SIG-M5 (cell line): ENCODE results near the gene CELA1.

Source experiments
- DNase-seq: peaks from one replicate; lab custom pipeline; 2025; lab: John Stamatoyannopoulos, UW

CELA1 gene

DNA sequence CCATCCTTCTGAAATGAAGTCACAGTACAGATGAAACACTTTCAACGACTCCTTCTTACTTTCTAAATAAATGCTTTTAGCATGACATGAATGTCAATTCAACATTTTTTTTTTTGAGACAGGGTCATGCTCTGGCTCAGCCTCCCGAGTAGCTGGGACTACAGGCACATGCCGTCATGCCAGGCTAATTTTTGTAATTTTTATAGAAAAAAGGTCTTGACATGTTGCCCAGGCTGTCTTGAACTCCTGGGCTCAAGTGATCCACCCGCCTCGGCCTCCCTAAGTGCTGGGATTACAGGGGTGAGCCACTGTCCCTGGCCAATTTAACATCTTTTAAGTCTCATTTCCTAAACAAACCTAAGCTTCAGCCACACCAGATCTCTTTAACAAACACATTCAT, 28.4 kb upstream of the CELA1 start:
- no peak for DNase-seq

DNA sequence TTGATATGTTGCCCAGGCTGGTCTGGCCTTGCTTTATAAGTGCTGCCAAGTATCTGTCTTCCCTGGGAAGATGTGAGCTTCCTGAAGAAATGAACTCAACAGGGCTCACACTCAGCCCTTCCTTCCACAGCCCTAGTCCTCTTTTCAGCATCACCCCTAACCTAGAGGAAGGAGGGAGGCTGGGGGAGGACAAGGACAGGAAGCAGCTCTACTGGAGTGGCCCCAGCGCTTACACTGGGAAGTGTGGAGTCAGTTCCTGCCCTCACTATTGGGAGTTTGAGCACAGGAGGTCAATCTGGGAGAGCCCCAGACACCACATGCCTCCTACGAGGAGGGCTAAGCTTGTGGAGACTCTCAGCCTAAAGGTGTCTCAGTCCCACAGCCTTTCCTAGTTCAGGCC, 27.9 kb upstream of the CELA1 start:
- no peak for DNase-seq

DNA sequence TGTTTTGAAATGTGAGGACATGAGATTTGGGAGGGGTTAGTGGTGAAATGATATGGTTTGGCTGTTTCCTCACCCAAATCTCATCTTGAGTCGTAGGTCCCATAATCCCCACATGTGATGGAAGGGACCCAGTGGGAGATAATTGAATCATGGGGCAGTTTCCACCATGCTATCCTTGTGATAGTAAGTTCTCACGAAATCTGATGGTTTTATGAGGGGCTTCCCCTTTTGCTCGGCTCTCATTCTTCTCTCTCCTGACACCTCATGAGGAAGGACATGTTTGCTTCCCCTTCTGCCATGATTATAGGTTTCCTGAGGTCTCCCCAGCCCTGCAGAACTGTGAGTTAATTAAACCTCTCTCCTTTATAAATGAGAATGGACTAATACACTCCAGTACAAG, 26.7 kb upstream of the CELA1 start:
- DNase-seq: no peak

DNA sequence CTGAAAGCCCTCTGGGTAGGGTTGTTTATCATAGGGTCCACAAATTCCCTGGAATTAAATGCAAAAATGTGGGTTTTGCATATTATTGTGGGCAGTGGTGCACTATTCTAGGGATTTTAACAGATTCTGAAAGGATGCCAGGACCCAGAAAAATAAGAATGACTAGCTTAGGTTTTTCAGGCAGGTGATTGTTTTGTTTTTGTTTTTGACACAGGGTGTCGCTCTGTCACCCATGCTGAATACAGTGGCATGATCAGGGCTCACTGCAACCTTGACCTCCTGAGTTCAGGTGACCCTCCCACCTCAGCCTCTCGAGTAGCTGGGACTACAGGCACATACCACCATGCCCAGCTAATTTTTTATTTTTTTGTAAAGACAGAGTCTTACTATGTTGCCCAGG, 25.5 kb upstream of the CELA1 start:
- no peak for DNase-seq

DNA sequence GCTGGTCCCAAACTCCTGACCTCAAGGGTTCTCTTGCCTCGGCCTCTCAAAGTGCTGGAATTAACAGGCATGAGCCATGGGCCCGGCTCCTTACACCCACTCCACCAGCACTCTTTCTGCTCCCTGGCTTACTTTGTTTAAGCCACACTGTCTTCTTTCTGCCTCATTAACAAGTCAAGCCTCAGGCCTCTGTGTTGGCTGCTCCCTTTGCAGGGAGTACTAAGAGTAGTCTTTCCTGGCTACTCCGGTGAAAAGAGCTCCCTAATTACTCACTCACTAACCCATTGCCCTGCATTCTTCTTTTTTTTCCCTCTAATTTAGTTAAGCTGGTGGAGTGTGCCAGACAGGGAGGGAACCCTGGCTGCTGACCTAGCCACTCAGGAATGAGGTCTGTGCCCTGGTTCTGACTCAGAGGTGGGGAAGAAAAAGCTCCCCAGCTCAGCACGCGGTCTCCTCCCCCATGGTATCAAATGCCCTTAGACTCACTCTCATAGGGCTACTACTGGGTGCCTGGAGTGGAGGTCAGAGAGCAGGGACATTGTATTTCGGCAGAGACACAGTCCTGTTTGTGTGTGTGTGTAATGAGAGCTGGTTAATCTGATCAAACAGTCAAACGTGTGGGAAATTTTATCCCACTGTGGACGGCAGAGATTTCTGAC, 24.9 kb upstream of the CELA1 start:
- no peak for DNase-seq

DNA sequence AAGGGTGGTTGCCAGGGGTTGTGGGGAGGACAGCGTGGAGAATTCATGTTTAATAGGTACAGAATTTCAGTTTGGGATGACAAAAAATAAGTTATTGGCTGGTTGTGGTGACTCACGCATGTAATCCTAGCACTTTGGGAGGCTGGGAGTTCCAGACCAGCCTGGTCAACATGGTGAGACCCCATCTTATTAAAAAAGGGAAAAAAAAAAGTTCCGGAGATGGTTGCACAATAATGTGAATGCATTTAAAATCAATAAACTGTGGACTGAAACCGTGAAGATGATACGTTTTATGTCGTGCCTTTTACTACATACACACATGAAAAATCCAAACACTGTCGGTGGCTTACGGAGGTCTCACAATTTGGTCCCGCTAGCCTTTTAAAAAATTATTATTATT, 24.2 kb upstream of the CELA1 start:
- no peak for DNase-seq

DNA sequence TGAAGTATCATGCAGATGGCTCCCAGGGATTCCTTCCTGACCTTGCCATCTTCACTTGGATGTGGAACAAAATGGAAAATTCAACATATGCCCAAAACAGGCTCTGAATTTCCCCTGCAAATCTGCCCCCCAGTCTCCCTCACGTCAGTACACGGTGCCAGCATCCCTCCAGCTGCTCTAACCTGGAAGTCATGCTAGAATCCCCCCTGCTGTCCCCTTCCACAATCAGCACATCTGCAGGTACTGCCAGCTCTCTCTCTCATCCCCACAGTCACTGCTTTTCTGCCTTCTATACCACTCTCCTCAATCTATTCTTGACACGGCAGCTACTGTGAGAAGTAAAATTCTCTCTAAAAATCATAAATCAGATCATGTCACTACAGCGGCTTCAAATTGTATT, 23.1 kb upstream of the CELA1 start:
- DNase-seq: no peak

DNA sequence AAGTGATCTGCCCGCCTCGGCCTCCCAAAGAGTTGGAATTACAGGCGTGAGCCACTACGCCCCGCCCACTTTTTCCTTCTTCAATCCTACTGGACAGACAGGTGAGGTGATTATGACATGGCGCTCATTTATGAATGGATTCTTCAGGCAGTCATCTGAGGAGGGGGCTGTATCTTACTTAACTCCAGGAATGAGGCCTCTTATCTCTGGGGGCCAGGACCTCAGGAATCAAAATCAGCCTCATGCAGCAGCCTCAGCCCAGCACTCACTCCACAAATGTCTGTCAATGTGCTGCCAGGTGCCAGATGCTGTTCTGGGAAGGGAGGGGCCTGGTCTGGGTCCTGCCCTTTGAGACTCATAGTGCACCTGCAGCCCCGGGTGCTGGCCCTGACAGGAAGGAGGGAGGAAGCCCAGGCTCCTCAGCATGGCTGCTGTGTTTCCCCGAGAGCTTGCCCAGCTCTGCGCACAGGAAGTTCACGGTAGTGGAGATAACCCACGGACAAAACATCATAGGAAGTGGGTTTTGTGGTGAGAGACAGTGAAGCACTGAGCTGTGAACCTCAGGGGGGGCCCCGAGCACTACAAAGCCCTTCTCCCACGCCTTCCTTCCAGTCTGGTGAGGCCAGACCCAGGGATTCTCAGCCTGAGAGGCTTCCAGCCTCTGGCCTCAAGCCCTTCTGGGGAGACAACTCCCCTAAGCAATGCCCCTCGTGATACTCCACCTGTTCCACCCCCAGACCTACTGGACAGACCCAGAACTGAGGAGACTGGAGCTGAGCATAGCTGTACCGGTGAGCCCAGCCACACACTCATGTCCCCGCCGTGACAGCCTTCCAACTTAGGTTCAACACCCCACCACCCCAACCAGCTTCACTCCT, 22.4 kb upstream of the CELA1 start:
- peak; percentile 58 for DNase-seq

DNA sequence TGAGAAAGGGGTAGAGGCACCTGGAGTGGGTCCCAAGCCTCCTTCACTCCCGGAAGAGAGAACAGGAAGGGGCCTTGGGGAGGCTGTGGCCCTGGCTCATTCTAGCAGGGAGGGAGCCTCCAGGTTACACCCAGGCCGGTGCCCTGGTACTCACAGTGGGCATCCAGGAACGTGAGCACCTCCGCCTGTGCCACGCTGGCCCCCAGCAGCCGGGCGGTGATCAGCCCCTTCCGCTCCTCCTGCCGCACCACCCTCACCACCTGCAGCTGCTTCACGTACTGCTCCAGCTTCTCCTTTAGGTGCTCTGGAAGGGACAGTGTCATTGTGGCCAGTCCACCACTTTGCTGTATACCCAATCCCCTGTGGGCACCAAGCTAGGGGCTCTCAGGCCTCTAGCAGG, 18.8 kb upstream of the CELA1 start:
- DNase-seq: no peak

DNA sequence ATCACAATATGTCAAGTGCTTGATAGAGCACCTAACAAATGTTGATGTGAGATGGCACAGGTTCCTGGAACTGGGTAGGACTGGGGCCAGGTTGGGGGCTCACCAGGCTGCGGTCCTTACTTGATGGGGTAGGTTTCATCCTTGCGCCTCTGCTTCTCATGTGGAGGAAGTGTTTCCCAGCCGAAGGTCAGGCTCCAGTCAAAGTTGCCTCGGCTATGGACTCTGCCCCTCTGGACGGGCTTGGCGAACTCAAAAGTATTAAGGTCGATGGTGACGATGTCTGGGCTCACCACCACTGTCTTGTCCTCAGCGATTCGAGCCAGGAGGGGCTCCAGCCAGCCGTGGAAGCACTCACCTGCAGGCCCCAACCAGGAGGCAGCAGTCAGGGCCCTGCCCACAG, 17.5 kb upstream of the CELA1 start:
- DNase-seq: no peak

DNA sequence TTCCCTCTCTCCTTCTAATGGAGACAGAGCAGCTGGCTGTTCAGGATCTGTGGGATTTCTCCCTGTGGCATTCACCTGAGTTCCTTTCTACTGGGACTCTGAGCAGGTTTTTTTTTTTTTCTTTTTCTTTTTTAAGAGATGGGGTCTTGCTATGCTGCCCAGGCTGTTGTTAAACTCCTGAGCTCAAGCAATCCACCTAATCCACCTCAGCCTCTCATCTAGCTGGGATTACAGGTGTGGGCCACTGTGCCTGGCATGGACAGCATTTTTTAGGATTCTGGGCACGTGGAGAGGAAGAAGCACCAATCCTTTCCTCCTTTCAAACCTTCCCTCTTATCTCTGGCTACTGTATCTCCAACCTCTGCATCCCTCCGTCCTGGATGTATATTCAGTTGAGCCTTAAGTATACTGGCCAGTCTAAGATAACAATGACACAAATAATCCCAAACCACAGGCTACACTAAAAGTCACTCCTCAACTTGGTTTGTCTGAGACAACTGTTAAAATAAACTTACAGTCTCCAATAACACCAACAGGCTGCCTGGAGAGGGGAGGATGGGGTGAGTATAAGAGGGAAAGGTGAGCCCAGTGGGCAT, 16.4 kb upstream of the CELA1 start:
- no peak for DNase-seq

DNA sequence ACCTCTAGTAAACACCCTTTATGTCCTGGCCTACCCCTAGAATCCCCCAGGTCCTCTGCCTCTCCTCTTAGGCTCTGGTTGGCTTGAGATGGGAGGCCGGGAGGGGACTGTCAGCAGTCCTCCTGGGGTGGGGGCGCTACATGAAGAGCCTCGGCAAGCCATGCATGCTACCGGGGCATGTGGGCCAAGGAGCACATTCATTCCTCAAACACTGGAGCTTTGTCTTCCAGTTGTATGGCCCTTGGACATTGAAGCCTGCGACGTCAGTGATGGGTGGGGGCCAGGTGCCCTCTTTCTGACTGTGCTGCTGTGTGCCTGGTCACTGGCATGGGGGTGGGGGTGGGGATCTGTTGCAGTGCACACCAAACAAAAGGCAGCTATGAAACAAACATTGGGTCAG, 15.8 kb upstream of the CELA1 start:
- no peak for DNase-seq

DNA sequence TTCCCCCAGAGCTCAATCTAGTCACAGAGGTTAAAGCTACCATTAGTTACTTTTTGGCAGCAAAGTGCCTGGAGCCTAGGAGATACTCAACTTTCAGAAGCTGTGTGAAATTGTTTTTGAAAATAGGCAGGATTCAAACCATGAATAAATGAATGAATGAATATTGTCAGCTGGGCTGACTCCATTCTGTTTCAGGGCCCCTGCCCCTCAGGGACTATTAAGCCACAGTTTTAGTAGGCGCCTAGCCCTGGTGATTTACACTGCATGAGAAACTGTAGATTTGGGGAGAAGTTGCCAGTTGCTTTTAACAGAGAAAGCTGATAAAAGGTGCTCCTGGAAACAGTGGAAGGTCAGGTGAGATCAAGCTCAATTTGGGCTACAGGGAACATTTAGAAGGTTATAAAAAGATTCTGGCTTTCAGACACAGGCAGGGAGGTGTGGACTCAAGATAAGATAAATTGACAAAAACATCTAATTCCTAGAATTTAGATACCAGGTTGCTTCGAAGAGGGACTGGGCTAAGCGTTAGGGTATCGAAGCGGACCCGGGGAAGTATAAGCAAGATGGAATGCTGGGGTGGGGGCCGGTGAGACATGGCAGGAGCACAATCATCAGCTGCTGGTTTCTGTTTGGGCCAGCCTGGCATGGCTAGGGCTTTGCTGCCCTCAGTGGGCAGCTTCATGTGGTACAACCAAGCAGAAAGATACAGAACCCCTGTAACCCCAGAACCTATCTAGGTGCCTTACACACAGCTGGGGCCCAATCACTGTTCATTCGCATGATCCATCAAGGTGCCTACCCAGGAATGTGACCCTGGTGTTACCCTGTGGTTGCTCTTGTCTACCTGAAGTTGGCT, 14.9 kb upstream of the CELA1 start:
- no peak for DNase-seq

DNA sequence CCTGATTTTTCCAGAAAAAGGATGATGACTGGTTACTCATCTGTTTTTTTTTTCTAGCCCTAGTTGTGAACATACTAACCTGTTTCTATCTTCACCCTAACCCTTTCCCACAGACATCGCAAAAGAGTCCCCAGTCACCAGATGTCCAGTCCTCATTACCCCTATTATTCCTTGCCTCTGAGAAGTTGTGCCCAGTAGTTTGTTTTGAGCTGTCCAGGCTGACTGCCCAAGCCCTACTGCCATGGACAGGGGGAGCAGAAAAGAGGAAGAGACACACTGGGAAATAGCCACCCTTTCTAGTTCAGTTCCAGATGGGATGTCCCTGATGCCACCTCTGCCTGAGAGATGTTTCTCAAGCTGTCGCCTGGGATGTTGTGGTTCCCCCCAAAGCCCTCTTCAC, 13.8 kb upstream of the CELA1 start:
- DNase-seq: no peak

DNA sequence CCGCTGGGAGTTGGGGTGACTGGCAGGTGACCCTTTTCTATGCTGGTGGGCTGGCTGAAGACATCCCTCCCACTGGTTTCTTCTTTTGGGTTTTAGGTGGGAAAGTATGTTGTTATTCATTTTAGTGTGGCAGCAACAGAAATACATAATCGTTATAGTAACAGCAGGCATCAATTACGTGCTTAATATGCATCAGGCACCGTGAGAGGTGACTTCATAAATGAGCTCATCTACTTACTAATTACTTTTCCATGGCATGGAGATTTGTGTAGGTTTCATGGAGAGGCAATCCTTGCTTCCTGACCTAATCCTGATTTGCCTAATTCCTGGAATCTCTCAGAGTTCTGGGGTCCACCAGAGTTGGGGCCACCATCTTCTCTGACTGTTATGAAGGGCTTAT, 13.4 kb upstream of the CELA1 start:
- DNase-seq: no peak

DNA sequence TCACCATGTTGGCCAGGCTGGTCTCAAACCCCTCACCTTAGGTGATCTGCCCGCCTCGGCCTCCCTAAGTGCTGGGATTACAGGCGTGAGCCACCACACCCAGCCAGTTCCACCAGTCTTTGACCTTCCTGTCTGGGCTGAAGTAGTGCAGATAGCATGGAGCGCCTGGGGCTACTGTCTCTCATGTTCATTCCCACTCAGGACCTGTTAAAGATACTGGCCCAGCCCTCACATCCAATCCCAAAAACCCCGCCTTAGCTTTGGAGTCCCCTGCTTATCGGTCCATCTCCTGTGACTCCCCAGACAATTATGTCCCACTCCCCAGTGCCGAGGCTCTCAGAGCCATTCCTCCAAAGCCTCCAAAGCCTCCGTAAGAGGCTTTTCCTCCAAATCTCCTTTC, 12.0 kb upstream of the CELA1 start:
- no peak for DNase-seq

DNA sequence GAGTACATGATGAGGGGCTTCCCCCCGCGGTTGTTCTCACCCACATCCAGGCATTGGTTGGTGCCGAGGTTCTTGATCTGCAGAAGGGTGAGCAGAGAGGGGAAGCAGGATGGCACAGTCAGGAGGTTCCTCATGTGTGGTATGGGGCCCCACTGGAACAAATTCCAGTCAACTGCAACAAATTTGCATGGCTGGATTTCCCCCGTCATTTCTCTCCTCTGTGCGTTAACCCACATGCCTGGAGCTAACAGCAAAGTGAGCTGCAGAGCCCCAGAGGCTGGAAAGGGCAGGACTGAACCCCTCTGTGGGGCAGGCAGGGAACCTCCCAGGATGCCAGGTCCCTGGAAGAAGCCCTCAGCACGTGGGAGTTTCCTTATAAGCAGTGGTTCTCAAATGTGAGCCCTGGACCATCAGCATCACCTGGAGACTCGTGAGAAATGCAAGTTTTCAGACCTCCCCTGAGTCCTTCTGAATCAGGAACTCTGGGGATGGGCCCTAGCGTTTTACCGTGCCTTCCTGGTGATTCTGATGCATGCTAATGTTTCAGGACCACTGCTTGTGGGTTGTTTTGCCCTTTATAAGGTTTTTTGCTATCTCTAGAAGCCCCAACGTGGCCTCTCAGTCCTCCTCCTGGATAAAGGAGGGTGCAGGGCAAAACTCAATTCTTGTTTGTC, 11.0 kb upstream of the CELA1 start:
- no peak for DNase-seq

DNA sequence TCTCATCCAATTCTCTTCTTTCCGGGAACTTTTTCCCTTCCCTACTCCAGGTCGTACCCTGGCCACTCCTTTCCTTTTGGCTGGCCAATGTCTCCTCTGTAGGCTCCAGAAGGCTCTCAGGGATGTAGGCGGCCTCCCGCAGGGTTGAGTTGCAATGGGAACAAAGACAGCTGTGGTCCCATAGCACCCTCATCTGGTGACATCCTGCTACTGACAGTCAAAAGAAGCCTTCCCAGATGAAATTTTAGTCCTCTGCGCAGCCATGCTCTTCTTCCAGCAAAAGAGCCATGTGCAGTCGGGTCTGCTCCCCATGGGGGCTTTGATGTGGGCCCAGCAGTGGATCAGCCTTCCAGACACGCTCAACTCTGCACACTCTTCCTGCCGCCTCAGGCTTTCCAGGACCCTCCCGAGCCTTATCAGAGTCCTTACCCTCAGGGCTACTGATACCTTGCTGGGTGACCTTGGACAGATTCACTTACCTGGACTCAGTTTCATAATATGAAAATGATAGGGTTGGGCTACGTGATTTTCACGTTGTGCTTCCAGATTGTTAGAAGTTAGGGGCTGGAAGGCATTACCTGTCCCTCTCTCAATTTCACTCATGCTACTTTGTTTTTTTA, 5.5 kb upstream of the CELA1 start:
- no peak for DNase-seq

DNA sequence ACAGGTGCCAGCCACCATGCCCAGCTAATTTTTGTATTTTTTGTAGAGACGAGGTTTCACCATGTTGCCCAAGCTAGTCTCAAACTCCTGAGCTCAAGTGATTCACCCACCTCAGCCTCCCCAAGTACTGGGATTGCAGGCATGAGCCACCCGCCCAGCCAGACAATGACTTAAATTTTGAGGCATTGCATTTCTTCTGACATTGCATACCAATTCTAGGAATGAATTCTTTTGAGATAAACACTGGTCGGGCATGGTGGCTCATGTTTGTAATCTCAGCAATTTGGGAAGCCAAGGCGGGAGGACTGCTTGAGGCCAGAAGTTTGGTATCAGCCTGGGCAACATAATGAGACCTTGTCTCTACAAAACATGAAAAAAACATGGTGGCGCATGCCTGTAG, 2.5 kb upstream of the CELA1 start:
- DNase-seq: no peak

DNA sequence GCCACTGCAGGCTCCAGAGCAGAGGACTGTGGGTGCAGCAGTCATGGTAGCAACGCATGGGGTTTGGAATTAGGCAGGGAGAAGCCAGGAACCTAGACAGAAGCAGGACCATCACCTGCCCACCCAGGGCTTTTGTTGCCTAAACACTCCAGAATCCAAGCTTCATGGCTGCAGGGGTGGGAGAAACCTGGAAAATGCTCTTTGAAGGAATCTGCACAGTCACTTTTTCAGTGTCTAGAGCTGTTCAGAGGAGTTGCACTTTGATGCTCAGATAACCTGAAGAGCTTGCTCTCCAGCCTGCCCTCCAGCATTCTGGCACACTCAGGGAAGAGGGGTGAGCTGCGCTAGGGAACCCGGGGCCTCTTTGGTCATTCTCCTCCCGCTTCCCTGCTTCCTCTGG, 1.6 kb upstream of the CELA1 start:
- no peak for DNase-seq

DNA sequence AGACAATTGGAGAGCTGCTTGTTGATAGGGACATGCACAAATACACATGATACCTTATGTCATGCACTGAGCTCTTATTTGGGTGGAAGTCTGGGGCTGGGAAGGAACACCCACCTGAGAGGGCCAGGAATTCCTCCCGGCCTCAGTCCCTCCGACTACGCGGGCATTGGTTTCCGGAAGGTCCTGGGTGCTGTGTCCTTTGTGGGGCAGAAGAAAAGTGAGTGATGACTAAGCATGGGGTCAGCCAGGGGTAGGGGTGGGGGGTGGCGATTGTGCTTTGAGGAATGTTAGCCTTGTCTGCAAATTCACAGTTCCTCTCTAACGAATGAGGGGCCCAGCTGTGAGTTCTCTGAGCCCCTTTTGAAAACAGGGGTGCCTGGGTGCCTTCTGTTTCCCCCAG, 798 bp downstream of the CELA1 start:
- no peak for DNase-seq
